Measurements from ENCODE around the gene PARD3. TPM values are rescaled to one million over a fixed set of nuclear protein-coding genes. Genes with fewer than 3 reads are reported as not detected.

Gene PARD3
- total RNA-seq, 4 donors from 2014 or later = 42.6 to 63.6 (median 55.2) TPM

- Histone ChIP-seq H3K27me3 (no peaks in the 10 kb centered on the region), H3K4me3 (no peak overlapping the region), H3K4me1 (peaks cover 0 to 3% (median 2%) of the 10 kb centered on the region in 4 donors), H3K36me3 (peaks cover 0 to 9% (median 0%) of the 10 kb centered on the region in 3 donors), H3K27ac (no peak overlapping the region), H3K9me3 (no peaks in the 10 kb centered on the region)
- no peak for TF ChIP-seq POLR2A (IDR thresholded peaks at IDR 0.05)
- TF ChIP-seq, protein P1, sequence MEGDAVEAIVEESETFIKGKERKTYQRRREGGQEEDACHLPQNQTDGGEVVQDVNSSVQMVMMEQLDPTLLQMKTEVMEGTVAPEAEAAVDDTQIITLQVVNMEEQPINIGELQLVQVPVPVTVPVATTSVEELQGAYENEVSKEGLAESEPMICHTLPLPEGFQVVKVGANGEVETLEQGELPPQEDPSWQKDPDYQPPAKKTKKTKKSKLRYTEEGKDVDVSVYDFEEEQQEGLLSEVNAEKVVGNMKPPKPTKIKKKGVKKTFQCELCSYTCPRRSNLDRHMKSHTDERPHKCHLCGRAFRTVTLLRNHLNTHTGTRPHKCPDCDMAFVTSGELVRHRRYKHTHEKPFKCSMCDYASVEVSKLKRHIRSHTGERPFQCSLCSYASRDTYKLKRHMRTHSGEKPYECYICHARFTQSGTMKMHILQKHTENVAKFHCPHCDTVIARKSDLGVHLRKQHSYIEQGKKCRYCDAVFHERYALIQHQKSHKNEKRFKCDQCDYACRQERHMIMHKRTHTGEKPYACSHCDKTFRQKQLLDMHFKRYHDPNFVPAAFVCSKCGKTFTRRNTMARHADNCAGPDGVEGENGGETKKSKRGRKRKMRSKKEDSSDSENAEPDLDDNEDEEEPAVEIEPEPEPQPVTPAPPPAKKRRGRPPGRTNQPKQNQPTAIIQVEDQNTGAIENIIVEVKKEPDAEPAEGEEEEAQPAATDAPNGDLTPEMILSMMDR (IDR thresholded peaks at IDR 0.05) = no peak
- no peak for TF ChIP-seq EP300 (IDR thresholded peaks at IDR 0.05)
- 90 to 93% methylated on average over 2 of the region's 2 CpGs for WGBS, 2 donors
- DNase-seq (ENCODE audit: low spot score in 2 of 2) = no peak
These were observed 512.1 kb downstream of the PARD3 start for GRCh38 chr10:34303022-34303421.

DNA sequence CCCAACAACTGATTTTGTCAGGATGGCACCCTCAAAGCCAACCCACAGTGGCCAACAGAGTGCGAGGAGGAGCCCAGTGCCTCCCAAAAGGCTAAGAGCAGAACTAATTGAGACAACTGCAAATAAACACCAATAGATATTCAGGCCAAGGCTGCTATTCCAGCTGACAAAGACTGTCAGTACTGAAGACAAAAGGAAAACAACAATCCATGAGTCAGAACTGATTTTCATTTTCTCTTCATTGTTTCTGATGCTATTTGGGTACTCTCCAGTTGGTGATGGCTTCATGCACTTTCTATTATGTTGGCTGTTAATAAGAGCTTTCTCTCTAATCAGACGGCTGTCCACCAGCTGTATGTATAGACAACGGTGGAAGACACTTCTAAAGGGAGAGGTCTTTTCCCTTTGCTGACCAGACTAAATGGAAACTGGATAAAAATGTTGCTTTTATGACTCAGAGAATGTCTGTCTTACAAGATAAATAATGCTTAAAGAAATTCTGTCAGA, 515.9 kb downstream of the PARD3 start:
- no peak for DNase-seq (ENCODE audit: low spot score in 2 of 2)
- Histone ChIP-seq H3K27me3 (no peaks in the 10 kb centered on the region), H3K4me1 (peaks cover 0 to 3% (median 2%) of the 10 kb centered on the region in 4 donors), H3K27ac (no peak overlapping the region), H3K36me3 (no peaks in the 10 kb centered on the region), H3K4me3 (no peak overlapping the region), H3K9me3 (no peaks in the 10 kb centered on the region)
- 33 to 37% methylated on average over 3 of the region's 3 CpGs for whole genome bisulfite sequencing, 2 donors
- TF ChIP-seq POLR2A (IDR thresholded peaks at IDR 0.05) (no peak), EP300 (IDR thresholded peaks at IDR 0.05) (no peak)
- TF ChIP-seq, protein P1 (IDR thresholded peaks at IDR 0.05) = no peak

DNA sequence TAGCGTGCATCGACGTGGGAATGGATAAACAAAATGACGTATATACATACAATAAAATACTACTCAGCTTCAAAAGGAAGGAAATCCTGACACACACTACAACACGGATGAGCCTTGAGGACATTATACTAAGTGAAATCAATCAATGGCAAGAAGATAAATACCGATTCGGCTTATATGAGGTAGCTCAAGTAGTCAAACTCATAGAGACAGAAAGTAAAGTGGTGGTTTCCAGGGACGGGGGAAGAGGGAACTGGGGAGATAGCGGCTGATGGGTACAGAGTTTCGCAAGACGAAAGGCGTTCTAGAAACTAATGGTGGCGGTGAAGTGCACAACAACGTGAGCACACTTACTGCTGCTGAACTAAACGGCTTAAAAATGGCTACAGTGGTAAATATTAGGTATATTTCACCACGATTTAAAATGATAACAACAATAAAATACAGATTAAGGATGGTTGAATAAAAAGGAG, 516.7 kb downstream of the PARD3 start:
- no peak for DNase-seq (ENCODE audit: low spot score in 2 of 2)
- TF ChIP-seq EP300 (IDR thresholded peaks at IDR 0.05) = no peak
- no peak for TF ChIP-seq POLR2A (IDR thresholded peaks at IDR 0.05)
- TF ChIP-seq, protein P1 (IDR thresholded peaks at IDR 0.05) = no peak
- H3K36me3 ChIP-seq = no peaks in the 10 kb centered on the region
- peaks cover 0 to 3% (median 2%) of the 10 kb centered on the region in 4 donors for H3K4me1 ChIP-seq
- H3K9me3 ChIP-seq = no peaks in the 10 kb centered on the region
- H3K27me3 ChIP-seq = no peaks in the 10 kb centered on the region
- H3K27ac ChIP-seq = no peak overlapping the region
- no peak overlapping the region for H3K4me3 ChIP-seq
- 93 to 94% methylated on average over 16 of the region's 16 CpGs for WGBS, 2 donors

- no peaks in the 10 kb centered on the region for H3K9me3 ChIP-seq
- no peak overlapping the region for H3K4me3 ChIP-seq
- H3K4me1 ChIP-seq = peaks cover 0 to 3% (median 2%) of the 10 kb centered on the region in 4 donors
- no peaks in the 10 kb centered on the region for H3K27me3 ChIP-seq
- TF ChIP-seq, protein P1 (IDR thresholded peaks at IDR 0.05) = no peak
- TF ChIP-seq POLR2A (IDR thresholded peaks at IDR 0.05) (no peak), EP300 (IDR thresholded peaks at IDR 0.05) (no peak)
- no peaks in the 10 kb centered on the region for H3K36me3 ChIP-seq
- WGBS, 2 donors = 62 to 69% methylated on average over 6 of the region's 6 CpGs
- H3K27ac ChIP-seq = no peak overlapping the region
- no peak for DNase-seq (ENCODE audit: low spot score in 2 of 2)
These were observed 517.4 kb downstream of the PARD3 start for GRCh38 chr10:34297541-34298345.

DNA sequence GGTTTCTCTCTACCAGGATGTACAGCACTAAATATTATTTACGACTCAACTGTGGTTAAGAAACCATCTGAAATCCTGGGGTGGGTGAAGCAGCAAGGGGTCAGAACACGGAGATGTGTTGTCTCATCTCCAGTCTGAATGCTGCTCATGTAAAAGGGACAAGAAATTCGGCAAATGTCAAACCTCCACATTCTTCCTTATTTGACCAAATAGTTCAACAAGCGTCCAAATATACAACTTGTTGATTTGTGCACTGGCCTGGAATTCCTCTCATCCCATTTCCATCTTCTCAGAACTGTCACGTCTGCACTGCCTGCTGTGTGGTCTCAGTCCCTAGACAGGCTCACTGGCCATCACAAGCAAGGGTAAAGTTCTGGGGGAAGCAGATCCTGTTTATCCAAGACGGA, 520.0 kb downstream of the PARD3 start:
- Histone ChIP-seq H3K27ac (no peak overlapping the region), H3K4me1 (peaks cover 0 to 13% (median 2%) of the 10 kb centered on the region in 4 donors), H3K9me3 (no peaks in the 10 kb centered on the region), H3K36me3 (no peaks in the 10 kb centered on the region), H3K4me3 (no peak overlapping the region), H3K27me3 (no peaks in the 10 kb centered on the region)
- WGBS, 2 donors = 59 to 63% methylated on average over 6 of the region's 6 CpGs
- TF ChIP-seq POLR2A (IDR thresholded peaks at IDR 0.05) = no peak
- peak in 1 of 2 donors; percentile 11 for TF ChIP-seq EP300 (IDR thresholded peaks at IDR 0.05)
- DNase-seq (ENCODE audit: low spot score in 2 of 2) = no peak
